ENCODE results near the gene IL17B.
"Not testable (repeated sequence)": the region's sequence is repeated elsewhere in the genome, so short reads cannot be mapped to it uniquely, and the experiment has no call there.

- TF ChIP-seq CTCF (conservative IDR thresholded peaks at IDR 0.05); ZFX (IDR thresholded peaks at IDR 0.05): not testable (repeated sequence)
These were observed 19.7 kb upstream of the IL17B start for GRCh38 chr5:149398747-149399266.
